DMS53 (cell line): ENCODE data around the gene ARHGAP36.

Experiments used
- DNase-seq: peaks from one replicate; lab custom pipeline; 2025; lab: John Stamatoyannopoulos, UW

The ARHGAP36 gene

DNA sequence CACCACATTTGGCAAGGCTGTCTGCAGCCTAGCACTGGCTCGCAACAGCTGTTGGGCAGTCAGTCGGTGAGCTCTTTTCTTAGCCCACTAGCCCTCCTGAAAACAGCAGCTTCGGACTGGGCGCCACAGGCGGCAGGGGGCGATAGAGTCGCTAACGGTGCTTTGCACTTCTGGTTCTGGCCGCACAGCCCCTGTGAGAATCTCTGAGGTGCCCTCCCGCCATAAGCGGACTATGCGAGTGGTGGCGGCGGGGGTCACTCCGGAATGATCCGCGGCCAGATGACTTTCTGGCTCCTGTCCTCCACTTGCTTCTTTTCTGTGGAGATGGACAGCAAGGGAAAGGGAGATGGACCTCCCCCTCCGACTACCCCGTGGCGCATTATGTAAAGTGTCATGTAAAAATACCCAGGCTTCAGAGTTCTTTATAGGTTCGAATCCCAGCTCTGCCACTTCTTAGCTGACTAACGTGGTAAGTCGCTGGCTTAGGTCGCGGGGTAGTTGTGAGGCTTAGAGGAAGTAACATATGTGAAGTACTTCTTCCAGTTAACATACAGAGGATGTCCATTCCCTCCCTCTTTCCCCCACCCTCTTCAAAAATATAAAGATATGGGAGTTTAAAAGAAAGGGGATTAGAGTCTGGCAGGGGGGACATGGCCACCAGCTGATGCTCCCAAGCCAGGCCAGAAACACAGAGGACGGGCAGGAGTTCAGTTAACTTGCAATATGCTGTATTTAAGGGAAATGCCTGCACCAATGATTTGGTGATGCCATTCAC, 11.0 kb downstream of the ARHGAP36 start:
- peak; percentile 86 for DNase-seq

DNA sequence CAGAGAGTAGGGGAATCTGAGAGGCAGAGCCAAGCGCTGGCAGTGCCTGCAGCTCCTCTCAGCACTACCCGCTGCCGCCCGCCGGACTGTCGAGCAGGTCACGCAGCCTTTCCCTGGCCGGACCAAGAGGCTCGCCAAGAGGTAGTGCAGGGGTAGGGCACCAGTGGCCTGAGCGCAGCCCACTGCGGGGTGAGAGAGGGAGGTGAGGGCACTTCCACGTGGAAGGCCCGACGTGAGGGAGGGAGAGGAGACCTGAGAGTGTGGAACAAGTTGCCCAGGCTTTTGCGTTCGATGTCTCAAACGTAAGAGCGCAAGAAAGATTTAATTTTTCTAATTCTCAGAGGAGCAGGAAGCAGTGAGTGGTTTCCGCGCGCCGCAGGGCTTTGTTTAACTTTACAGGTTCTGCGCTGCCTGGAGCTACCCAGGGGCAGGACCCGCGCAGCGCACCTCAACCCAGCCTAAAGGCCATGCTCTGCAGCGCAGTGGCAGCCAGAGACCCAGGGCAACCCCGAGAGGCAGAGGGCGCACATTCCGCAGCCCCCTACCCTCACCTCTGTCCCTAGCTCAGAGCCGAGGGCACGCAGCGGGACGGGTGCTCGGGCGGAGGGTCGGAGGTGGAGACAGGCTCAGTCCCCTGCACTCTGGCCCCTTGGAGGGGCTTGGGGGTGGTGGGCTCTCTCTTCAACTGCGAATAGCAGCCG, 14.9 kb downstream of the ARHGAP36 start:
- peak; percentile 5 for DNase-seq

DNA sequence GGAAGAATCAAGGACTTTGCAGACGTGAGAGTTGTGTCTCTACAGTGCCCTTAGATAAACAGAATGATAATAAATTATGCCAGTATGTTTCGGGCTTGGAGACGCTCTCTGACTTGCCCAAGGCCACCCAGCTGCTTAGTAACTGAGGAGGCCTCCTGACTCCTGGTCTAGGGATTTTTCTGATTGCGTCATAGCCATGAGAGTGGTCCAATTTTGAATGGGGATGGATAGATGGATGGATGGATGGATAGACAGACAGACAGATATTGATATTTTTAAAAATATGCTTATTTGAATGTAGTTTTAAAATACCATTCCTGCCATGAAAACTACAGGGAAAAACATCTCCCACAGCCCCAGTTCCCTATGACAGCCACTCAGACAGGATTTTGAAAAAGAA, 15.5 kb downstream of the ARHGAP36 start:
- no peak for DNase-seq

DNA sequence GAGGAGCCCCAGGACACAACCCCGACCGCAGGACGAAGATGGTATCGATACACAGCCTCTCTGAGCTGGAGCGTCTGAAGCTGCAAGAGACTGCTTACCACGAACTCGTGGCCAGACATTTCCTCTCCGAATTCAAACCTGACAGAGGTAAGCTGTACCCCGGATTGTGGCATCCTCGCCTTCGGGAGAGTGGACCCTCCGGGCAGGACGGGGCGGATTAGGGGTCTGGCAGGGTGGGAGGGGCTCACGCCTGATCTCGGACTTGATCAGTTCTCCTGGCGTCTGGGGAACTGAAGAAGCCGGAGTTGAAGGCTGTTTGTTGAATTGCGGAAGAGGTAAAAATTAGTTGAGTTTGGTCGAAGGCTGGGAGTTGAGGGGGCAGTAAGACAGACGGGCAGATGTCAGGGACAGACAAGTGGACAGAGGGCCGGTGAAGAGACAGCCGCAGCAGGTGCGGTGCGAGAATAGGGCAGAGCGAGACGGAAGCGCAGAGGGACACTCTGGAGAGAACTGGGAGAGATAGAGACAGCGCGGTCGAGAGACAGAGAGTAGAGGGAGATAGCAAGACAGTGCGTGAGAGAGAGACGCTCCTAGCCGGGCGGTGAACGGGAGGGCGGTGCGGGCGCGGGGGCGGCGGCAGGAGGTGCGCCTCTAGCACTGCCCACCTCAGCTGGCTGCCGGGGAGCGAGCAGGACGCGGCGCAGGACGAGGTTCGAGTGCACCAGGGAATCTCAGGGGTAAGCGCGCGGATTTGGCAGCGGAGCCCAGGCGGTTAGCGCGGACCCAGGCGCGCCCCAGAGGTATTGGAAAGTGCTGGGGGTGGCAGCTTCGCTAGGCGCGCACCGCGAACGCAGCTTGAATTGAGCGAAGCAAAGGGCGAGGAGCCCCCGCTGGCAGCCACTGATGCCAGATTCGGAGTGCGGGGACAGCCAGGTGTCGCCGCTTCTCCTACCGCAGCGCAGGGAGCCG, 23.9 kb downstream of the ARHGAP36 start:
- DNase-seq, result peak; percentile 52

DNA sequence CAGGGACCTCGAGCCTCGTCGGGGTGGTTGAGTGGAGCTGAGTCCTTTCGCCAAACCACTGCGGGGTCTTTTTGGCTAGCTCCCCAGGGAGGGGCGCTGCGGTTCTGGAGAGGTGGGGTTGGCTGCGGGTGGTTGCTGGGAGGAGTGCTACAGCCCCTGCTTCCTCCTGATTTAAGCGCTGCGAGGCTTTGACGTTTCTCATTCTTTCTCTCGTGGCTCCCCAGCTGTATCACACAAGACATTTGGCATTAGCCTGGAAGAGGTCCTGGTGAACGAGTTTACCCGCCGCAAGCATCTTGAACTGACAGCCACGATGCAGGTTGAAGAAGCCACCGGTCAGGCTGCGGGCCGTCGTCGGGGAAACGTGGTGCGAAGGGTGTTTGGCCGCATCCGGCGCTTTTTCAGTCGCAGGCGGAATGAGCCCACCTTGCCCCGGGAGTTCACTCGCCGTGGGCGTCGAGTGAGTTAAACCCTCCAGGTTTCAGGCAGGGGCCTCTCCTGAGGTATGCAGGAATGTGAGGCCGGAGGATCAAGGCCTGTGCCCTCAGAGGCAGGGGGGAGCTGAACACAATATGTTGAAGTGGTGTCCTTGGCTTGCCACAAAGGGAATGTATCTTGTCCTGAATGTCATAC, 25.5 kb downstream of the ARHGAP36 start:
- DNase-seq, result no peak

DNA sequence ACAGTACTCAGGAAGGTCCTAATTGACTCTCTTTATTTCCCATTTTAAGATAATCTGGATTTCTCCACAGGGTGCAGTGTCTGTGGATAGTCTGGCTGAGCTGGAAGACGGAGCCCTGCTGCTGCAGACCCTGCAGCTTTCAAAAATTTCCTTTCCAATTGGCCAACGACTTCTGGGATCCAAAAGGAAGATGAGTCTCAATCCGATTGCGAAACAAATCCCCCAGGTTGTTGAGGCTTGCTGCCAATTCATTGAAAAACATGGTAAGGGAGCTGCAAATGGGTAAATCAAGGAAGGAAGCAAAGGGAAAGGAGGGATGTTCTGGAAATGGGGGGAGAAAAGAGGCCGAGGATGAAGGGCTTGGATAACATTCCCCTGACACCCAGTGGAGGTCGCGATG, 26.0 kb downstream of the ARHGAP36 start:
- no peak for DNase-seq

DNA sequence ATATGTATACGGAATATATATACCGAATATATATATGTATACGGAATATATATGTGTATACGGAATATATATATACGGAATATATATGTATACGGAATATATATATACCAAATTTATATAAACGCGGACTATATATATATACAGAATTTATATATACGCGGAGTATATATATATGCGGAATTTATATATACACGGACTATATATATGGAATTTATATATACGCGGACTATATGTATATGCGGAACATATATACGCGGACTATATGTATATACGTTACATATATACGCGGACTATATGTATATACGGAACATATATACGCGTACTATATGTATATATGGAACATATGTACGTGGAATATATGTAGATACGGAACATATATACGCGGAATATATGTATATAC, 78.6 kb downstream of the ARHGAP36 start:
- DNase-seq, result no peak

DNA sequence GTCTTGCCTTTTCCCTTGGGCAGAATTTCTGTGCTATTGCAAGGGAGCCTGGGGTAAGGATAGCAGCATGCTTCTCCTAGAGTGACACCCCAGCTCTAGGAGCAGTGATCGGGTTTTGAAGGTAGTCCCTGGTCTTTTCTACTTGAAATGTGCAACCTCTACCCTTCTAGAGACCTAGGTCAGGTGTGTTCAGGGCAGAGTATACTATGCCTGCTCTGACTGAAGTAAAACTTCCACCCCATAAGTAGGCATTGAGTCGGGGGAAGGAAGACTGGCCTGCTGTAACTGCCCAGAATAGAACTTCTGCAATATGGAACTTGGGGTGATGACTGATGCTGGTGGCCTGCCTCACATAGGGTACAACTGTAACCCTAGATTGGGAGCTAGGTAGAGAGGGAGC, 80.9 kb downstream of the ARHGAP36 start:
- DNase-seq, result no peak
